ENCODE results near the gene NRG3.

DNA sequence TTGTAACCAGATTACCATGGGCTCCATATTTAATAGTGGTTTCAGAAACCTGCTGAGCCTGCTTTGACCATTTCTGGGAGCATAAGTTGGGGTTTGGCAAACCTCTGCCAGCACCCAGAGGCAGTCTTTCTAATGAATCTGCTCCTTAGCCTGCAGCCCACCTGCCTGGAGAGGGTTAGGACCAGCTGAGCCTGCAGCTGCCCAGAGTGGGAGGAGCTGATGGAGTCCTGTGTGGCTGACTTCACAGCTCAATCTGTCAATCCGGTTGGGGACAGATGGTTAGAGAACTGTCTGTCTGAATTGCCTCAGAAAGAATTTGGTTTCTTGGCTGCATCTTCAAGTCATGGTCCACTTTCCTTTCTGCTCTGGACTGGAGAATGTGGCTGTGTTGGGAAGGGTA is 444.6 kb downstream of the NRG3 start:
- TF ChIP-seq, protein P1, sequence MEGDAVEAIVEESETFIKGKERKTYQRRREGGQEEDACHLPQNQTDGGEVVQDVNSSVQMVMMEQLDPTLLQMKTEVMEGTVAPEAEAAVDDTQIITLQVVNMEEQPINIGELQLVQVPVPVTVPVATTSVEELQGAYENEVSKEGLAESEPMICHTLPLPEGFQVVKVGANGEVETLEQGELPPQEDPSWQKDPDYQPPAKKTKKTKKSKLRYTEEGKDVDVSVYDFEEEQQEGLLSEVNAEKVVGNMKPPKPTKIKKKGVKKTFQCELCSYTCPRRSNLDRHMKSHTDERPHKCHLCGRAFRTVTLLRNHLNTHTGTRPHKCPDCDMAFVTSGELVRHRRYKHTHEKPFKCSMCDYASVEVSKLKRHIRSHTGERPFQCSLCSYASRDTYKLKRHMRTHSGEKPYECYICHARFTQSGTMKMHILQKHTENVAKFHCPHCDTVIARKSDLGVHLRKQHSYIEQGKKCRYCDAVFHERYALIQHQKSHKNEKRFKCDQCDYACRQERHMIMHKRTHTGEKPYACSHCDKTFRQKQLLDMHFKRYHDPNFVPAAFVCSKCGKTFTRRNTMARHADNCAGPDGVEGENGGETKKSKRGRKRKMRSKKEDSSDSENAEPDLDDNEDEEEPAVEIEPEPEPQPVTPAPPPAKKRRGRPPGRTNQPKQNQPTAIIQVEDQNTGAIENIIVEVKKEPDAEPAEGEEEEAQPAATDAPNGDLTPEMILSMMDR (IDR thresholded peaks at IDR 0.05), result no peak
- TF ChIP-seq POLR2A (IDR thresholded peaks at IDR 0.05) (no peak), EP300 (IDR thresholded peaks at IDR 0.05) (no peak)

All from ovary (tissue), 3 donors.